Activated CD8-positive, alpha-beta T cell treated with anti-CD3 and anti-CD28 coated beads, Interleukin-2, amount 10 ng/mL, durations not matched to agents 7 days and 5 days (primary cell): ENCODE results near the gene AQP4. TPM values are rescaled to one million over a fixed set of nuclear protein-coding genes. Genes with fewer than 3 reads are reported as not detected.

Source experiments
- ATAC-seq: fragments of 150-1000 bp; cut with Tn5 transposase; one replicate; pipeline ENCODE4 v1.10.0; 2021; ENCODE audit warnings: moderate library complexity
- CTCF ChIA-PET: fragments of 350-600 bp; sonication (Branson Sonifier 250); formaldehyde crosslinking; loops from one replicate; lab custom pipeline; 2021; ENCODE audit warnings: antibody characterized with exemption; lab: Charles Lee
- POLR2A ChIA-PET: fragments of 350-600 bp; sonication (Branson Sonifier 250); formaldehyde crosslinking; loops from one replicate; lab custom pipeline; 2021; ENCODE audit warnings: antibody characterized with exemption; lab: Charles Lee
- DNase-seq: peaks from one replicate; pipeline ENCODE4 v3.0.0-alpha.2; 2020
- H3K27ac Mint-ChIP-seq: one replicate; pipeline ENCODE4 v1.8.0; 2021; ENCODE audit warnings: mild to moderate bottlenecking, mixed read lengths
- H3K27me3 Mint-ChIP-seq: one replicate; pipeline ENCODE4 v1.8.0; 2021; ENCODE audit warnings: low read depth, mixed read lengths
- H3K36me3 Mint-ChIP-seq: one replicate; pipeline ENCODE4 v1.8.0; 2021; ENCODE audit warnings: low read depth, mixed read lengths
- H3K4me1 Mint-ChIP-seq: one replicate; pipeline ENCODE4 v1.8.0; 2021; ENCODE audit warnings: low read depth, mixed read lengths
- H3K4me3 Mint-ChIP-seq: one replicate; pipeline ENCODE4 v1.8.0; 2021; ENCODE audit warnings: mild to moderate bottlenecking, mixed read lengths
- H3K9me3 Mint-ChIP-seq: one replicate; pipeline ENCODE4 v1.8.0; 2022; ENCODE audit warnings: mixed read lengths; ENCODE audit not compliant: insufficient read depth
- total RNA-seq, 2 experiments: library from RNA; stranded (reverse); gene quantifications; one replicate each; pipeline ENCODE4 v1.2.3, GENCODE V29; 2021

AQP4 gene
- total RNA-seq, 2 experiments from 2014 or later, result not detected

DNA sequence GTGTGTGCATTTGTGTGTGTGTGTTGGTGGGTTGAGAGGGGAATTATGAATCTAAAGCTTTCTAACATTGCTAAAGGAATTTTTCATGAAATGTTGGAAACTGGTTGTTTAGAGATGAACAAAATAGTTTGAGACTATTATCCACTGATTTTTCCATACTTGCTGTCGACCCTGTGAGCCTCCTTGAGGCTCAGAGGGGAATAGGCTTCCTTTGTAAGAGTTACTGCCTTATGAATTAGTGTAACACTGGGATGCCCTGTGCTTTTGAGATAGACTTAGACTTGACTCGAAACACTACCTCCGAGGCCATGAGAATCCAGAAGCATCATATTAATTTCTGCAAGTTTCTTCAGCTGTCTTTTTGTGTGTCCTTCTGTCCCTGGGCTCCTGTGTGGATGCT is 37.9 kb downstream of the AQP4 start:
- H3K27me3 Mint-ChIP-seq, result no peaks in the 10 kb centered on the region
- no peaks in the 10 kb centered on the region for H3K9me3 Mint-ChIP-seq
- POLR2A ChIA-PET, result no interaction called here
- no peak for DNase-seq
- ATAC-seq, result no peak
- H3K4me3 Mint-ChIP-seq, result no peak overlapping the region
- CTCF ChIA-PET, result no interaction called here
- H3K36me3 Mint-ChIP-seq, result no peaks in the 10 kb centered on the region
- no peak overlapping the region for H3K27ac Mint-ChIP-seq
- H3K4me1 Mint-ChIP-seq, result no peaks in the 10 kb centered on the region

DNA sequence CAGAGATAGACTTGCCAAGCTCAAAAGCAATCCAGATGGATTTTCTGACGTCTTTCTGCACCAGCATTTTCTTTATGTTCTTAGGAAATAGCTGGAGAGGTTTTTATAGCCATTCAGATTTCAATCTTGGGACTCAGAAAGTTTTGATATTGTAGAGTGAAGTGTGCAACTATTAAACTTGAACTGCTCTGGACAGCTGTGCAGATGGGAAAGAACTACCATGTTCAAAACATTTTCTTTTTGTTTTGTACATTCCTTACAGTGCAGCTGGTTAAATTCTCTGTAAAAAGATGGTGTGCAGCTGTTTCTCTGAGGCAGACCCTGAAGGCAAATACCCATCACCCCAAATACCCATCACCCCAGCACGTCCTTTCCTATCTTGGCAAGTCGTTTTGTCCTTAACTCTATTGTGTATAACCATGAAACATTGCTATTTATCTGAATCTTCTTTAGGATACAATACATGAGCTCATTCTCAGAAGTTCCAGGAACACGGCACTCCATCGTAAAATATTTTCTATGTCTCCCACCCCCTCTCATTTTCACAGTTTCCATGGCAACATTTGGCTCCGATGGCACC is 38.8 kb downstream of the AQP4 start:
- Mint-ChIP-seq H3K36me3 (no peaks in the 10 kb centered on the region), H3K27me3 (no peaks in the 10 kb centered on the region), H3K27ac (no peak overlapping the region), H3K9me3 (no peaks in the 10 kb centered on the region), H3K4me3 (no peak overlapping the region), H3K4me1 (no peaks in the 10 kb centered on the region)
- ATAC-seq (no peak), DNase-seq (no peak)
- POLR2A ChIA-PET, result no interaction called here
- CTCF ChIA-PET, result no interaction called here

DNA sequence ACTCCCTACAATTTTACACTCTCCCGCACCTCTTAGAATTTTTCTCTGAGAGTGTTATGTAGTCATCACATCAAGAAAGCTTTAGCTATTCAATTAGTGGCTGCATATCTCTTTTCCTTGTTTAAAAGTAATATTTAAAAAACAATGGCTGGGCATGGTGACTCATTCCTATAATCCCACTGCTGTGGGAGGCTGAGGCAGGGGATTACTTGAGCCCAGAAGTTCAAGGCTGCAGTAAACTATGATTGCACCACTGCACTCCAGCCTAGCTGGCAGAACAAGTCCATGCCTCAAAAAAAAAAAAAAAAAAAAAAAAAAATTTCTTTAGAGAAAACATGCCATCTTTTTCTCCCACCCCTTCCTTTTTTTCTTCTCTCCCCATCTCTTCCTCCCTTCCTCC is 44.3 kb downstream of the AQP4 start:
- no peaks in the 10 kb centered on the region for H3K27me3 Mint-ChIP-seq
- POLR2A ChIA-PET, result no interaction called here

DNA sequence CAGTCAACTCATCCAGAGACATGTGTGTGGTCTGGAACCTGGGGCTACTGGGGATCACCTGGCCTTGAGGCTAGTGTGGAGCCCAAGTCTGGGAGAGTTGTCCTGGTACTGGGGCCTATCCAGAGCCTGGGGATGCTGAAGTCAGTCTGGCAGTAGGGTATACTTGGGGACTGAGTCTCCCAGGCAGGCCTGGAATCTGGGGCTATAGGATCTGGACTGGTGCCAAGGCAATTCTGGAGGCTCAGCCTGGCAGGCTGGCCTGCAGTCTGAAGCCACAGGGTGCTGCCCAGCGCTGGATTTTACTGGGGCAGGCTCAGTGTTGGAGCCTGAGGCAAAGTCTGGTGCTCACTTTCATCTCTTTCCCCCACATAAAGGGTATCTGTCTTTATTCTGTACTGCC is 46.5 kb downstream of the AQP4 start:
- no peaks in the 10 kb centered on the region for H3K36me3 Mint-ChIP-seq
- no peak overlapping the region for H3K27ac Mint-ChIP-seq
- H3K4me1 Mint-ChIP-seq, result no peaks in the 10 kb centered on the region
- H3K27me3 Mint-ChIP-seq, result no peaks in the 10 kb centered on the region
- no peak for DNase-seq
- ATAC-seq, result no peak
- no peak overlapping the region for H3K4me3 Mint-ChIP-seq
- ChIA-PET POLR2A (no interaction called here), CTCF (no interaction called here)
- H3K9me3 Mint-ChIP-seq, result peaks cover 17% of the 10 kb centered on the region

More for the DNA sequence above, 44.3 kb downstream of the AQP4 start:
- Mint-ChIP-seq H3K9me3 (peaks cover 17% of the 10 kb centered on the region), H3K36me3 (no peaks in the 10 kb centered on the region), H3K27ac (no peak overlapping the region), H3K4me3 (no peak overlapping the region), H3K4me1 (no peaks in the 10 kb centered on the region)
- ATAC-seq (no peak), DNase-seq (no peak)
- CTCF ChIA-PET, result no interaction called here

DNA sequence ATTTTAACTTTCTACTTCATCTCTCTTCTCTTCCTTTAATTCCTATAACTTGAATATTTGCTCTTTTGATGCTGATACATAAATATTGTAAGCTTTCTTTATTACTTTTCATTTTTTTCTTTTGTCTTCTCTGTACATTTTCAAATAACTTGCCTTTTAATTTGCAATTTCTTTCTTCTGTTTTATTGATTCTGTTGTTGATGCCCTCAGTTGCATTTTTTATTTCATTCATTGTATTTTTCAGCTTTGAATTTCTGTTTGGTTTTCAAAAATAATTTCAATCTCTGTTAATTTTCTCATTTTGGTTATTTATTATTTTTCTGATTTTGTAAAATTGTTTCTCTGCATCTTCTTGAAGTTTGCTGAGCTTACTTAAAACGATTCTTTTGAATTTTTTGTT is 47.0 kb downstream of the AQP4 start:
- CTCF ChIA-PET, result no interaction called here
- Mint-ChIP-seq H3K36me3 (no peaks in the 10 kb centered on the region), H3K4me3 (no peak overlapping the region), H3K4me1 (no peaks in the 10 kb centered on the region), H3K9me3 (peaks cover 17% of the 10 kb centered on the region), H3K27me3 (no peaks in the 10 kb centered on the region), H3K27ac (no peak overlapping the region)
- POLR2A ChIA-PET, result no interaction called here
- ATAC-seq, result no peak
- DNase-seq, result no peak

DNA sequence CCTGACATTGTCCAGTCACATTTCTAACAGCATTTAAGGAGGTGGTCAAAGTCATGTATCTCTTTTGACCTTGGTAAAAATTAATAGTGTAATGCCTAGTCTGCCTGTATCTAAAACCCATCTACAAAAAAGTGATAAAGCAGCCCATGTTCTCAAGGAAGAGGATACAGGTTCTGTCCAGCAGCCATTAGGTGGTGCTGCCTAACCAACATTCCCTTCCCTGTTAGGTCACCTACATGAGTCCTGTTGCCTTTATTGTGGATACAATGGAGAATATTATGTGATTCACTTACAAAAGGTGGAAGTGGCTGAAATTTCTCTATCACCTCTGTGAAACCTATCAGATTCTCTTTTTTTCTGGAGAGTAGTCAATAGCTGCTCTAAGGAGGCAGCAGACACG is 52.5 kb downstream of the AQP4 start:
- Mint-ChIP-seq H3K9me3 (peaks cover 3% of the 10 kb centered on the region), H3K27me3 (no peaks in the 10 kb centered on the region), H3K27ac (no peak overlapping the region), H3K36me3 (no peaks in the 10 kb centered on the region), H3K4me3 (no peak overlapping the region), H3K4me1 (no peaks in the 10 kb centered on the region)
- ChIA-PET CTCF (no interaction called here), POLR2A (no interaction called here)
- no peak for DNase-seq
- no peak for ATAC-seq

DNA sequence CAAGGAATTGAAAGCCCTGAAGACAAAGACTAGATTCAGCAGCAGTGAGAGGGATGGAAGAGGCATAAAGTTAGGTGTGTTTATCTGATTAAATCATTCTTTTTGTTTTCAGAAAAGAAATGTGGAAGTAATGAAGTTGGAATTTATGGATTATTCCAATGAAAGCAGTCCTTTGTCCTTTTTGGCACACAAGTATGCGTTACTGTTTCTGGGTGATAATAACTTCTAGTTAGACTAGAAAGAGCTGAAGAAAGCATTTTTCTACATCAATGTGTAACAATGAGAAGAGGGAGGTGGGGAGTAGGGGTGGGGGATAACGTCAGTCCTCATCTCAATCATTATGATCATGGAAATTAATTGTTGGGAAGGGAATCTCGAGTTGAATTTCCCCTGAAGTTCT is 53.0 kb downstream of the AQP4 start:
- Mint-ChIP-seq H3K27me3 (no peaks in the 10 kb centered on the region), H3K27ac (no peak overlapping the region), H3K36me3 (no peaks in the 10 kb centered on the region), H3K4me3 (no peak overlapping the region), H3K9me3 (no peaks in the 10 kb centered on the region), H3K4me1 (no peaks in the 10 kb centered on the region)
- ATAC-seq, result no peak
- DNase-seq, result no peak
- CTCF ChIA-PET, result no interaction called here
- POLR2A ChIA-PET, result no interaction called here

DNA sequence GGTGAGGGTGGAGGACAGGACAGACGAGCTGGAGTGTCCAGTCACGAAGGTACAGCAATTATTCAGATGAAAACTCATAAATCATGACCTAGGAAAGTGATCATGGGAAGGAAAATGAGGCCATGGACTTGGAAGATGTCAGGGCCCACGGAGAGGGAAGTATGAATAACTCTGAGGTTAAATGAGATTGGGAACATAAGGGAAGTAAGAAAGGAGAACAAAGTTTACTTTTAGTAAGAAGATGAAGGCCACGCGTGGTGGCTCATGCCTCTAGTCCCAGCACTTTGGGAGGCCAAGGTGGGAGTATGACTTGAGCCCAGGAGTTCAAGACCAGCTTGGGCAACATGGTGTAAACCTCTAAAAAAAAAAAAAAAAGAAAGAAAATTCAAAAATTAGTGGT is 56.2 kb downstream of the AQP4 start:
- H3K9me3 Mint-ChIP-seq, result no peaks in the 10 kb centered on the region
- H3K36me3 Mint-ChIP-seq, result no peaks in the 10 kb centered on the region
- H3K27me3 Mint-ChIP-seq, result no peaks in the 10 kb centered on the region
- CTCF ChIA-PET, result no interaction called here
- POLR2A ChIA-PET, result no interaction called here
- DNase-seq (no peak), ATAC-seq (no peak)
- H3K4me3 Mint-ChIP-seq, result no peak overlapping the region
- no peak overlapping the region for H3K27ac Mint-ChIP-seq
- no peaks in the 10 kb centered on the region for H3K4me1 Mint-ChIP-seq

DNA sequence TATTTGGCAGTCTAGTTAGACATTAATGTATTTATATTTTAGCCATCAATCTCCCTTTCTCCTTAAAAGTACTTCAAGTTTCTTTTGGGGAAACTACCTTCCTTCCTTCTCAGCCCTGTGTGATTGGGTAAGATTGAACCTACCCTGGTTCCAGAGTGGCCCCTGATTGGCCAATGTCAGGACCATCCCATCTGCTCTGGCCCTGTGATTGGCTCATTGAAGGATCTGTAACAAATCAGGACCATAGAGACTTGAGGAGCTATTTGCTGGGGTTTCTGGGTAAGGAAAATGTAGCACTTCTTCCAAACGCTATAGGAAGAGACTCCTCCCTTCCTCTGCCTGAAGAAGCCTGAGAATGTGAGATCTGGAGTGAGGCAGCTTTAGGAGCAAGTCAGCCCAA is 59.3 kb downstream of the AQP4 start:
- H3K27me3 Mint-ChIP-seq, result no peaks in the 10 kb centered on the region
- ATAC-seq, result no peak
- H3K36me3 Mint-ChIP-seq, result no peaks in the 10 kb centered on the region
- no peak overlapping the region for H3K4me3 Mint-ChIP-seq
- H3K4me1 Mint-ChIP-seq, result no peaks in the 10 kb centered on the region
- DNase-seq, result no peak
- CTCF ChIA-PET, result no interaction called here
- H3K27ac Mint-ChIP-seq, result no peak overlapping the region
- POLR2A ChIA-PET, result no interaction called here
- no peaks in the 10 kb centered on the region for H3K9me3 Mint-ChIP-seq

DNA sequence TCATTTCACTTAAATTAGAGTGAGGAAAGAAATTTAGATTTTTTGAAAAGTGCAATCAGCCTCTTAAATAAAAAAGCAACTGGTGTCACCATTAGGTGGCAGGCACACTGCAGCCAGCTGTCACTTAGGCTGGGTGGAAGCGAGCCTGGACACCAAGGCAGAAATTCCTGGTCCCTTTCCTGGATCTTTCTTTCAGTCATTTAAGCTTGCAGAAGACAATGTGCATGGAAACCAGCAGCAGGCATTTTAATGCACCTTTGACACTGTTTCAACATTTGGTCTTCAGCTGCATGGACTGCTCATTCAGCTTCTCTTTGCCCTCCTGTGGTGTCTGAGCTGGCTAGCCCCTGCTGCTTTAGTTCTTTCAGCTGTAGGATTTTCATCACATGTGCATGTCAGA is 61.0 kb downstream of the AQP4 start:
- DNase-seq (no peak), ATAC-seq (no peak)
- no peaks in the 10 kb centered on the region for H3K27me3 Mint-ChIP-seq
- no peaks in the 10 kb centered on the region for H3K9me3 Mint-ChIP-seq
- H3K27ac Mint-ChIP-seq, result no peak overlapping the region
- no peaks in the 10 kb centered on the region for H3K36me3 Mint-ChIP-seq
- no peak overlapping the region for H3K4me3 Mint-ChIP-seq
- ChIA-PET CTCF (no interaction called here), POLR2A (no interaction called here)
- no peaks in the 10 kb centered on the region for H3K4me1 Mint-ChIP-seq

DNA sequence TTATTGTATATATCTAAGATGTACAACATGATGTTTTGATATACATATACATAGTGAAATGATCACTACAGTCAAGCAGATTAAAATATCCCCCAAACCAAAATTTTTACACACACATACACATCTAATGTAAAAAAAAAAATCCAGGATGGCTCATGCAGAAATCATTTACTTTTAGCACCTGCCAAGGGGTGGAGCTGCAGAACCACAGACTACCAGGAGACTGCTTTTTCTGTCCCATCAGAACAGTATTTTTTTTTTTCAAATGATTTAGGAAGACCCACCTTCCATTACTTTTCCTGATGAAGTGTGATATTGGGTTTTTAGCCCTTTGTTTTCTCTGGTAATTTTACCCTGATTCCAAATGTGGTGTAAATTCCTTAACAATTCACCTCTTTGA is 61.9 kb downstream of the AQP4 start:
- Mint-ChIP-seq H3K9me3 (peaks cover 7% of the 10 kb centered on the region), H3K27me3 (no peaks in the 10 kb centered on the region), H3K27ac (no peak overlapping the region), H3K4me3 (no peak overlapping the region), H3K36me3 (no peaks in the 10 kb centered on the region), H3K4me1 (no peaks in the 10 kb centered on the region)
- POLR2A ChIA-PET, result no interaction called here
- DNase-seq (no peak), ATAC-seq (no peak)
- CTCF ChIA-PET, result no interaction called here

DNA sequence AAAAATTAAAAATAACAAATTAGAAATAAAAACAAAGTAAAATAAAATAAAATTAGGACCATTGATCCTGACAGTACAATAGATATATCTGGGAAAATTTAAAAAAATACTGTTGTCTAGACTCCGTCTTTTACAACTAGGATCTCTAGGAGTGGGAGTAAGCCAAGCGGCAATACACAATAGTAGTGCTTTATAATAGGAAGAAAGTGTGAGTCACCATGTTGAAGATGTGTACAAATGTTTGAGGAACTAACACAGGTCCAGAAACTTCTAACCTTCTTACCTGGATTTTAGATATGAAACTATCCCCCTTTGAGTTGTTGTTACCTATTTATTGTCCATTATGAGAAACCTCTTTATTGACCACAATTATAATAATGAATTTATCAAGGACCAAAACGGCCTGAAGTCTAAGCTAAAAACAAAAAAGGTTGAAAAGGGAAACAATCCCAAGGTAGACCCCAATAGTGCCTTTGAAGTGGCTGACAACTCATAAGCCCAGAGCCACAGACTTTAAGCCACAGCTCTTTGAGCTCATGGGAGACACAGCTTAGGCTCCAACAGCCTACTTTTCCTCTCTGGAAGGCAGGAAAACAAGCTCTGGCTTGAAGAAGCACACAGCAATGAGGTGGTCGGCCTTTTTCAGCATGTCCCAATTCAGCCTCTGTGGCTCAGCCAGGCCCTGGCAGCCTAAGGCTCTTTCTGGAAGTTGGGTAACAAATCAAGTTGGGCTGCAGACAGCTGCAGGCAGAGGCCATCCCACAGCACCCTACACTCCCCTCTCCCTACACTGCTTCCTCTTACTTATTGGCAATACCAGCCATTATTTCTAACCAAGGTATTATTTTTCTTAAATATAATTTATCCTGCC is 62.9 kb downstream of the AQP4 start:
- POLR2A ChIA-PET, result no interaction called here
- CTCF ChIA-PET, result no interaction called here
- Mint-ChIP-seq H3K4me3 (no peak overlapping the region), H3K27me3 (no peaks in the 10 kb centered on the region), H3K27ac (no peak overlapping the region), H3K36me3 (no peaks in the 10 kb centered on the region), H3K4me1 (no peaks in the 10 kb centered on the region), H3K9me3 (peaks cover 7% of the 10 kb centered on the region)
- ATAC-seq (no peak), DNase-seq (no peak)
